PC-3 (cell line): ENCODE results near the gene AUTS2.

Experiments used
- CTCF ChIP-seq: fragments of 300-600 bp; sonication (generic); conservative IDR thresholded peaks from 2 replicates; pipeline ENCODE4 v1.5.1; 2017; ENCODE audit warnings: antibody characterized with exemption, low read depth, mild to moderate bottlenecking, low read length
- EZH2 ChIP-seq: fragments of 300-600 bp; sonication (generic); IDR thresholded peaks from one replicate; pipeline ENCODE4 v1.6.1; 2017; ENCODE audit warnings: antibody characterized with exemption, mild to moderate bottlenecking, low read length; ENCODE audit not compliant: unreplicated experiment
- EZH2phosphoT487 ChIP-seq: fragments of 300-600 bp; sonication (generic); IDR thresholded peaks from 2 replicates; pipeline ENCODE4 v1.6.1; 2018; ENCODE audit warnings: mild to moderate bottlenecking, antibody characterized with exemption, low read length, borderline replicate concordance

- TF ChIP-seq CTCF, result no peak
- TF ChIP-seq EZH2phosphoT487, result no peak
- TF ChIP-seq EZH2, result no peak
Measured at GRCh38 chr7:69817841-69818635, 219.8 kb downstream of the AUTS2 start.
